Thymus (tissue), 14 donors: Measurements from ENCODE around the gene GPR176. TPM values are rescaled to one million over a fixed set of nuclear protein-coding genes. Genes with fewer than 3 reads are reported as not detected.
A peak's percentile ranks its signal among the peaks of the same experiment; 100 is the strongest.

Experiments
- DNase-seq, 9 donors: peaks; one replicate each; pipeline ENCODE4 v3.0.0-alpha.2; 2013; ENCODE audit warnings: low spot score in 9 of 9, low read depth in 6 of 9, missing footprints in 1 of 9
- H3K27ac ChIP-seq, 2 donors: one replicate each; pipeline ENCODE4 v1.5.1; 2013; ENCODE audit warnings: control low read depth in 1 of 2, low read depth in 1 of 2, low read length in 1 of 2, mild to moderate bottlenecking in 1 of 2, moderate library complexity in 1 of 2
- H3K27me3 ChIP-seq, 2 donors: one replicate each; pipeline ENCODE4 v1.5.1; 2013; ENCODE audit warnings: low read length in 1 of 2; ENCODE audit not compliant: control insufficient read depth in 2 of 2, insufficient read depth in 1 of 2
- H3K36me3 ChIP-seq, 2 donors: one replicate each; pipeline ENCODE4 v1.5.1; 2013; ENCODE audit warnings: low read length in 1 of 2, mild to moderate bottlenecking in 1 of 2, moderate library complexity in 1 of 2; ENCODE audit not compliant: control insufficient read depth in 2 of 2, insufficient read depth in 2 of 2
- H3K4me1 ChIP-seq, 2 donors: one replicate each; pipeline ENCODE4 v1.5.1; 2013; ENCODE audit warnings: low read length in 2 of 2; ENCODE audit not compliant: control insufficient read depth in 2 of 2, insufficient read depth in 2 of 2
- H3K4me3 ChIP-seq, 2 donors: one replicate each; pipeline ENCODE4 v1.5.1; 2013; ENCODE audit warnings: low read length in 2 of 2, control low read depth in 1 of 2, mild to moderate bottlenecking in 1 of 2
- H3K9me3 ChIP-seq, 2 donors: one replicate each; pipeline ENCODE4 v1.5.1; 2013; ENCODE audit warnings: low read length in 1 of 2, mild to moderate bottlenecking in 1 of 2; ENCODE audit not compliant: control insufficient read depth in 2 of 2, insufficient read depth in 1 of 2
- WGBS: extraction: QIAGEN DNeasy Blood & Tissue Kit; methylation state at CpG from one replicate; pipeline ENCODE4 v1.1.7; 2013; 5-methylcytosine and 5-hydroxymethylcytosine counted together
- long read RNA-seq, 10 donors: transcript quantifications; one replicate each; lab custom pipeline, GENCODE V29; 2026
- polyA plus RNA-seq: library from polyadenylated mRNA; stranded (reverse); fragments of 200-250 nt; gene quantifications from one replicate; pipeline ENCODE4 v1.2.3, GENCODE V29; 2013
- total RNA-seq: library from RNA; stranded (reverse); fragments of 120-200 nt; gene quantifications from one replicate; pipeline ENCODE4 v1.2.4, GENCODE V29; 2013
- donor health status: healthy.

The GPR176 gene, protein sequence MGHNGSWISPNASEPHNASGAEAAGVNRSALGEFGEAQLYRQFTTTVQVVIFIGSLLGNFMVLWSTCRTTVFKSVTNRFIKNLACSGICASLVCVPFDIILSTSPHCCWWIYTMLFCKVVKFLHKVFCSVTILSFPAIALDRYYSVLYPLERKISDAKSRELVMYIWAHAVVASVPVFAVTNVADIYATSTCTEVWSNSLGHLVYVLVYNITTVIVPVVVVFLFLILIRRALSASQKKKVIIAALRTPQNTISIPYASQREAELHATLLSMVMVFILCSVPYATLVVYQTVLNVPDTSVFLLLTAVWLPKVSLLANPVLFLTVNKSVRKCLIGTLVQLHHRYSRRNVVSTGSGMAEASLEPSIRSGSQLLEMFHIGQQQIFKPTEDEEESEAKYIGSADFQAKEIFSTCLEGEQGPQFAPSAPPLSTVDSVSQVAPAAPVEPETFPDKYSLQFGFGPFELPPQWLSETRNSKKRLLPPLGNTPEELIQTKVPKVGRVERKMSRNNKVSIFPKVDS
- total RNA-seq = 2.9 TPM
- polyA plus RNA-seq = 3.5 TPM
- long read RNA-seq, donor 1 = 0 reads
- long read RNA-seq, donor 2 = 0 reads
- long read RNA-seq, donor 3, partial matches to known transcripts = 0 of 2 reads
- long read RNA-seq, donor 3, other reads (novel, unspliced or antisense) = 0 of 2 reads
- long read RNA-seq, donor 4 = 0 reads
- long read RNA-seq, donor 5, partial matches to known transcripts = 0 of 2 reads
- long read RNA-seq, donor 5, other reads (novel, unspliced or antisense) = 0 of 2 reads
- long read RNA-seq, donor 6, partial matches to known transcripts = 0 of 1 reads
- long read RNA-seq, donor 6, other reads (novel, unspliced or antisense) = 0 of 1 reads
- long read RNA-seq, donor 7, partial matches to known transcripts = 0 of 1 reads
- long read RNA-seq, donor 7, other reads (novel, unspliced or antisense) = 0 of 1 reads
- long read RNA-seq, donor 8 = 0 reads
- long read RNA-seq, donor 9, partial matches to known transcripts = 0 of 3 reads
- long read RNA-seq, donor 9, other reads (novel, unspliced or antisense) = 0 of 3 reads
- long read RNA-seq, donor 10 = 0 reads

DNA sequence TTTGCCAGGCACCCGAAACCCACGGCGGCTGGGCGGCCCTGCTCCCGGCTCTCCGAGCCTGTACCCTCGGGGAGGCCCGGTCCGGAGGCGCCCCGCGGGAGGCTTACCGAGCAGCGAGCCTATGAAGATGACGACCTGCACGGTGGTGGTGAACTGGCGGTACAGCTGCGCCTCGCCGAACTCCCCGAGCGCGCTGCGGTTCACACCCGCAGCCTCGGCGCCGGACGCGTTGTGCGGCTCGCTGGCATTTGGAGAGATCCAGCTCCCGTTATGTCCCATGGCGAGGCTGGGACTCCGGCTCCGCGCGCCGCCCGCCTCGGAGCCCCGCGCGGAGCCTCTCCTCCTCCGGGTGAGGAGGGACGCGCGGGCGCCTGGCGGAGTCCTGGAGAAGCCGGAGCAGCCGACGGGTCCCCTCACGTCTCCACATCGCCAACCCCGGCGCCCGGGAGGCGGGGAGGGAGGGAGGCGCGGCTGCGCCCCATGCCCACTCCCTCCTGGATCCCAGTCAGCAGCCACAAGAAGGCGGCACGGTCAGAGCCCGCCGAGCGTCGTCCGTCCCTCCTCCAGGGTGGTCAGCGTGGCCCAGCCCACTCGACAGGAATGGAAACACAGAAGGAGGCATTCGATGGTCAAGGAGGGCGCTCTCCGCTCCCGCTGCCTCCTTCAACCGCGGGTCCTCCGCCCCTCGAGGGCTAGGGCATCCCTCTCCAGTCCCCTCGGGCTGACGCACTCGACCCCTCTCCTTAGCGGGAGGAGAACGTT, at the start of gene GPR176:
TSS of gene GPR176 (minus strand) at position 519 of the 762 bp plus-strand sequence. CDS start at position 279, 240 bp downstream.
- Histone ChIP-seq H3K9me3 (peaks cover 0 to 5% of the 10 kb centered on the region in 2 donors), H3K36me3 (no peaks in the 10 kb centered on the region), H3K27ac (peak within 1 kb of the TSS in 1 of 2 donors; percentile 46), H3K27me3 (peaks cover 22 to 40% of the 10 kb centered on the region in 2 donors), H3K4me1 (peaks cover 11 to 15% of the 10 kb centered on the region in 2 donors), H3K4me3 (peak within 1 kb of the TSS; percentile 69 to 73)
- WGBS = 3% methylated on average over 84 of the region's 84 CpGs
- DNase-seq = peak in 4 of 9 donors; percentile 11 to 41 (median 26)

DNA sequence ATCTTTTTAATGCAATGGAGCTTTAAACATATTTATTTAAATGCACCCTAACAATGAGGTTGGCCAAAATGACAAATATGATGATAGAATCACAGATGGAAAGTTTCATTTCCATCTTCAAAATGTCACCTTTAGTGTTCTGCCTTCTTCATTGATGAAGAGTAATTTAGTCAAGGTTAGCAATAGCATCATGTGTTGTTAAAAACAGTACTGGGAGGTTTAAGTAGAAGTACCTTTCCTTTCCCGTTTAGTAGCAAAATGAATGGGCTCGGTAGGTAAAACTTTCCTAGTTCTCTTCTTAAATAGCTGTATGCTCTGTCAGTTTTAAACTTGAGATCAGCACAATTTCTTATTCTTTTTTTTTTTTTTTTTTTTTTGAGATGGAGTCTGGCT, 48.9 kb upstream of the GPR176 start:
- Histone ChIP-seq H3K27ac (no peak overlapping the region), H3K27me3 (no peaks in the 10 kb centered on the region), H3K9me3 (no peaks in the 10 kb centered on the region), H3K36me3 (peaks cover 20 to 33% of the 10 kb centered on the region in 2 donors), H3K4me1 (no peaks in the 10 kb centered on the region), H3K4me3 (no peak overlapping the region)
- DNase-seq = no peak
- WGBS = 98% methylated on average over 2 of the region's 2 CpGs

DNA sequence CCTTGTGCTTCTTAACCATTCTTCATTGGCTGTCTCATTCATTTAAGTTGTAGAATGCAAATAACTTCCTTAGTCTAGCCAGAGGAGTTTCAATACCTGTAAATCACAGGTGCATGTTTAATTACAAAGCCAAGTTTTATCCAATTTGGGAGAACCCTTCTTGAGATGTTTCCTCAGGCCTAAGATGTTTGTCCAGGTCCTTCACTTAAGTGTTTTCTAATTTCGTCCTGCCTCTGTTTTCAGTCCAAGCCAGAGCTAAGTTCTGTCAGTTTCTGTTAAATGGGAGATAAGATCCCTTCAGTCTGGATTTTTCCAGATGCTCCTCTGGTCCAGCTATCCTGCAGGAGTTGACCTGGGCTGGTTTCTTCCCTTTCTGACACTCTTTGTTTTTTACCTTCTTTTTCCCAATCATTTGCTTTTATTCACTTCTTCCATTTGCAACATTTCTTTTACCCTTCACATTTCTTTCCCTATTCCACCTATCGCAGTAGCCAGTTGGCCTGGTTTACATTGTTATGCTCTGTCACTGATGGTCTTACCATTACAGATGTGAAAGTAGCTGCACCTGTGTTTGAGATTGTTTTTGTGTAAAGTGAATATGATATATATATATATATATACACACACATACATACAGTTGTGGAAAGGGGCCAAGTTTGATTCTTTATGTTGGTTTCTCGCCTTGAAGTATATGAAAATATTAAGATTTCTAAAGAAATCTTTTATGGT, 48.4 kb upstream of the GPR176 start:
- DNase-seq = no peak
- 96% methylated on average over 3 of the region's 3 CpGs for WGBS
- no peaks in the 10 kb centered on the region for H3K4me1 ChIP-seq
- H3K4me3 ChIP-seq = no peak overlapping the region
- no peaks in the 10 kb centered on the region for H3K9me3 ChIP-seq
- H3K27me3 ChIP-seq = no peaks in the 10 kb centered on the region
- peaks cover 14 to 27% of the 10 kb centered on the region in 2 donors for H3K36me3 ChIP-seq
- no peak overlapping the region for H3K27ac ChIP-seq

DNA sequence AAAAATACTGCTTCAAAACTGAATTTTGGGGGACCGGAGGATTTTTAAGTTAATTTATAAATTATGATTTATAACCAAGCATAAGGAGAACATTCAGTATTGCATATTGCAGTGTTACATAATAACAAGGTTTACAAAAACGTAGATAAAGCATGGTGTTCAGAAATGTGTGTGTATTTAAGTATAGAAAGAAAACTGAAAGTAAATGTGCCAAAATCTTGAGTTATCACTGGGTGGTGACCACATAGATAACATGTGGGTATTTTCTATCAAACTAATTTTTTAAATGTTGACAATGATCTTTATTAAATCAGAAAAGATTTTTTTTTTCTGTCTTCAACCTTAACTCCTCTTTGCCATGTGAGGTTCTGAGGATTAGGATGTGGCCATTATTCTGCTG, 46.5 kb upstream of the GPR176 start:
- Histone ChIP-seq H3K36me3 (peaks cover 18 to 33% of the 10 kb centered on the region in 2 donors), H3K27me3 (no peaks in the 10 kb centered on the region), H3K4me3 (no peak overlapping the region), H3K9me3 (no peaks in the 10 kb centered on the region), H3K27ac (no peak overlapping the region), H3K4me1 (no peaks in the 10 kb centered on the region)
- WGBS = 87% methylated on average over 2 of the region's 2 CpGs
- DNase-seq = no peak

DNA sequence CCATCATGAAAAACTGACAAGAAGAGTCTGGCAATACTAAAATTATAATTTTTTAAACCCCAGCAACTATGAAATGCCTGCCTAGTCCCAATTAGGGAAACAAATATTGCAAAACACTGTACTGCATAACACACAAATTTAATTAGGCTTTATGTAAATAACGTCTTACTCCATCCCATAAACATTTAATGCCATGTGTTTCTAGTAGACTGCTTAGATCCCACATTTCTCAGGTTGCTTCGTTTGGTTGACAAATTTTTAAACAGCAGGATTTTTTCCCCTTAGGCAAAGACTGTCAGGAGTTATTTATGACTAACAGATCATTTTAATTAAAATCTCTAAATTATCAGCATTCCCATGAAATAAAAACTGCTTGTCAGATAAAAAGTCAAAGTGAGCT, 43.7 kb upstream of the GPR176 start:
- Histone ChIP-seq H3K27me3 (no peaks in the 10 kb centered on the region), H3K27ac (no peak overlapping the region), H3K4me3 (no peak overlapping the region), H3K36me3 (peaks cover 21 to 34% of the 10 kb centered on the region in 2 donors), H3K9me3 (no peaks in the 10 kb centered on the region), H3K4me1 (no peaks in the 10 kb centered on the region)
- DNase-seq = no peak
- WGBS = 97% methylated on average over 2 of the region's 2 CpGs

DNA sequence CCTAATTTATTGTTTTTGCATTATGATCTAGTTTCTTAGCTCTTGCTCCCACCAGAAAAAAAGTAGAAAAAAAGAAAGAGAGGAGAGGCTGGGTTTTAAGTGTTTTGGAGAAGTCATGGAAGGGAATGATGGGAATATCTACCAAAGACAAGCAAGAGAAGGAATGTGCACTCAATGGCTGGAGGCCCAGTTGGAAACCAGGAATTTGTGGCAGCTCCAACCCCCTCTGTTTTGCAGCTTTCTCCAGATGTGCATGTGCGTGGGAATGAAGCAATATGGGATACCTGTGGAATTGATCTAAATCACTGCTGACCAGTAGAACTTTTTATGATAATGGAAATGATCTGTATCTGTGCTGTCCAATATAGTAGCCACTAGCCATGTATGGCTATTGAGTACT, 41.0 kb upstream of the GPR176 start:
- DNase-seq = no peak
- H3K27ac ChIP-seq = no peak overlapping the region
- peaks cover 21 to 39% of the 10 kb centered on the region in 2 donors for H3K36me3 ChIP-seq
- H3K4me1 ChIP-seq = no peaks in the 10 kb centered on the region
- 98% methylated on average over 1 of the region's 1 CpG for WGBS
- H3K4me3 ChIP-seq = no peak overlapping the region
- H3K27me3 ChIP-seq = no peaks in the 10 kb centered on the region
- H3K9me3 ChIP-seq = no peaks in the 10 kb centered on the region

DNA sequence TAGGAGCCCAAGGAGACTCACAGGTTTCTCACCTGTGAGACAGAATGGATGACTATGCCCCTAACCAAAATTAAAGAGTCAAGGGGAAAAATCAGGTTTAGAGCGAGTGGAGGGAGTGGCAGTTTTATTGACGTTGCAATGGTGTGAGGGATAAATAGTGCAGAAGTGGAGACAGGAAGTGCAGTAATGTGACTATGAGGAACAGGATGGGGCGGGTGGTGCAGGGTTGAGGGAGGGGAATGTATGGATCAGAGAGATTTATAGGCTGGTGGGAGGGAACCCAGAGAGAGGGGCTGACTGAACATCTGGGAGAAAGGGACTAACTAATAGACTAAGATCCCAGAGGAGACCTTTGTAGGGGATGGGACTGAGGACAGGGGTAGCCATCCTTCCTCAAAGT, 40.3 kb upstream of the GPR176 start:
- Histone ChIP-seq H3K9me3 (no peaks in the 10 kb centered on the region), H3K4me3 (no peak overlapping the region), H3K4me1 (no peaks in the 10 kb centered on the region), H3K27ac (no peak overlapping the region), H3K27me3 (no peaks in the 10 kb centered on the region), H3K36me3 (peaks cover 16 to 39% of the 10 kb centered on the region in 2 donors)
- DNase-seq = no peak
- 95% methylated on average over 3 of the region's 3 CpGs for WGBS

DNA sequence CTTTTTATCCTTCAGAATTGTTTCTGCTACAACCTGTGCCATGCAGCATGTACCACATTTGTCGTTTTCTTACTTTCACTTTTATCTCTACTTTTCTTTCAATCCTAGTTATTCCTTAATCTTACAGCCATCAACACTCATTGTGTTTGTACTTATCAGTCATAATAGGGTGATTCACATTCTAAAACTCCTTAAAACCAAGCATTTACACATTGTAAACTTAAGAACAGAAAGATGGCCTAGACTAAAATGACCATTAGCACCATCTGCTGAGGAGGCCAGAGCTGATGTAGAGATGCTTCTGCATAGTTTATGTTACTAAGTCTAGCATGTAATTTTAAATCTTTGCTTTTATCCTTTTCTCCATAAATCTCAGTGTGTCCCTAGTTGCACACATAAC, 39.3 kb upstream of the GPR176 start:
- Histone ChIP-seq H3K27me3 (no peaks in the 10 kb centered on the region), H3K36me3 (peaks cover 20 to 47% of the 10 kb centered on the region in 2 donors)

More for the DNA sequence above, 39.3 kb upstream of the GPR176 start:
- Histone ChIP-seq H3K9me3 (no peaks in the 10 kb centered on the region), H3K4me3 (no peak overlapping the region), H3K27ac (no peak overlapping the region), H3K4me1 (no peaks in the 10 kb centered on the region)
- 99% methylated on average over 1 of the region's 1 CpG for WGBS
- no peak for DNase-seq
